ENCODE data around the gene NEFH. TPM values are rescaled to one million over a fixed set of nuclear protein-coding genes. Genes with fewer than 3 reads are reported as not detected.

The NEFH gene
- total and polyA plus RNA-seq, 2 donors (not counting 1 experiment from before 2014, with no cell fraction given) = 0.04 to 0.10 TPM

DNA sequence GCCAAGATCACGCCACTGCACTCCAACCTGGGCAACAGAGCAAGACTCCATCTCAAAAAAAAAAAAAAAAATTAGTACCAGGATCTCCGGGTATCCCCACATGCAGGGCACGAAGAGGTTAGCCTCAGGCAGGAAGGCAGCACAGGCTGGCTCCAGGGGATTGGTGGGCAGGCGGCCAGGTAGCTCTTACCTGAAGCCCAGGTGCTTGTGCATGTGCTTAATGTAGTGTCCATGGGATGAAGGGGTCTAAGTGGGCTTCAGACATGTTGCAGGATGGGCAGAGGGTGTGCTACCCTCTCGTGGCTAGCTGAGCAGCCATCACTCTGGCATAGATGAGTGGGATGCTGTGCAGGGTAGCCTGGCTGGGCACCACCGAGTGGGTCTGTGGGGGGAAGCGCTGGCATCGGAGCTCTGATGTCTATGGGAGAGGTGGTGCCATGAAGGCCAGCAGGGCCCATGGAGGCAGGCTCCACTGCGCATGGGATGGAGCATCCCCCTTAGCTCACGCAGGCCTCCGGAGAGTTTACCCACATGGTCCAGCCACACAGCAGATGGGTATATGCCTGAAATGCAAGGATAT lies 30.6 kb upstream of the NEFH start:
- no peaks in the 10 kb centered on the region for H3K27me3 ChIP-seq (replicated peaks in 1 of 4; ENCODE audit: control extremely low read depth in 1 of 4, control insufficient read depth in 3 of 4, insufficient read depth in 4 of 4, low read length in 3 of 4)
- no peaks in the 10 kb centered on the region for H3K4me1 ChIP-seq (ENCODE audit: control insufficient read depth in 2 of 2, insufficient read depth in 2 of 2, low read length in 2 of 2)
- no peak overlapping the region for H3K4me3 ChIP-seq (ENCODE audit: control extremely low read depth in 1 of 5, extremely low read depth in 1 of 5, insufficient read depth in 1 of 5, low read depth in 2 of 5, low read length in 4 of 5)
- no peaks in the 10 kb centered on the region for H3K36me3 ChIP-seq (replicated peaks in 1 of 2; ENCODE audit: control extremely low read depth in 1 of 2, control insufficient read depth in 1 of 2, extremely low read depth in 1 of 2, insufficient read depth in 2 of 2, low read length in 1 of 2)
- no peak for TF ChIP-seq EZH2 (IDR thresholded peaks at IDR 0.05; ENCODE audit: borderline replicate concordance, insufficient read depth, low read depth, low read length, poor library complexity, severe bottlenecking)
- WGBS (ENCODE audit: insufficient coverage) = 87% methylated on average over 8 of the region's 11 CpGs
- H3K4me3 Mint-ChIP-seq = no peak overlapping the region
- ATAC-seq (ENCODE audit: low read depth) = no peak
- CTCF ChIA-PET = no interaction called here
- peaks cover 3% of the 10 kb centered on the region for H3K27me3 Mint-ChIP-seq
- POLR2A ChIA-PET = no interaction called here
- H3K27ac ChIP-seq (ENCODE audit: low read length in 2 of 2) = no peak overlapping the region
- no peak overlapping the region for H3K27ac Mint-ChIP-seq
- H3K4me1 Mint-ChIP-seq = no peaks in the 10 kb centered on the region
- intact Hi-C loops (cut with micrococcal nuclease) = no loop called here
- H3K4me2 ChIP-seq (replicated peaks; ENCODE audit: low read depth, low read length, poor library complexity, severe bottlenecking) = no peak overlapping the region
- no peaks in the 10 kb centered on the region for H4K20me1 ChIP-seq (ENCODE audit: control insufficient read depth, insufficient read depth, low read length, poor library complexity, severe bottlenecking)
- no peak overlapping the region for H3K9ac ChIP-seq (ENCODE audit: low read length)
- no peaks in the 10 kb centered on the region for H3K79me2 ChIP-seq (ENCODE audit: control insufficient read depth, insufficient read depth, low read length)
- H3K9me3 ChIP-seq (ENCODE audit: control extremely low read depth in 1 of 3, control insufficient read depth in 2 of 3, insufficient read depth in 1 of 3, low read length in 2 of 3) = no peaks in the 10 kb centered on the region
- no peak for DNase-seq
- no peaks in the 10 kb centered on the region for H3K9me3 Mint-ChIP-seq (ENCODE audit: insufficient read depth)
- no peak overlapping the region for H2AFZ ChIP-seq (ENCODE audit: insufficient read depth, low read depth, low read length, poor library complexity, severe bottlenecking)

GRCh38 chr22:29450222-29450621 lies 29.8 kb upstream of the NEFH start:
- Histone ChIP-seq H3K79me2 (ENCODE audit: control insufficient read depth, insufficient read depth, low read length) (no peaks in the 10 kb centered on the region), H3K4me2 (replicated peaks; ENCODE audit: low read depth, low read length, poor library complexity, severe bottlenecking) (no peak overlapping the region), H4K20me1 (ENCODE audit: control insufficient read depth, insufficient read depth, low read length, poor library complexity, severe bottlenecking) (no peaks in the 10 kb centered on the region), H3K9me3 (ENCODE audit: control extremely low read depth in 1 of 3, control insufficient read depth in 2 of 3, insufficient read depth in 1 of 3, low read length in 2 of 3) (no peaks in the 10 kb centered on the region), H3K27me3 (replicated peaks in 1 of 4; ENCODE audit: control extremely low read depth in 1 of 4, control insufficient read depth in 3 of 4, insufficient read depth in 4 of 4, low read length in 3 of 4) (no peaks in the 10 kb centered on the region), H3K36me3 (replicated peaks in 1 of 2; ENCODE audit: control extremely low read depth in 1 of 2, control insufficient read depth in 1 of 2, extremely low read depth in 1 of 2, insufficient read depth in 2 of 2, low read length in 1 of 2) (no peaks in the 10 kb centered on the region), H2AFZ (ENCODE audit: insufficient read depth, low read depth, low read length, poor library complexity, severe bottlenecking) (no peak overlapping the region), H3K27ac (ENCODE audit: low read length in 2 of 2) (no peak overlapping the region), H3K4me3 (ENCODE audit: control extremely low read depth in 1 of 5, extremely low read depth in 1 of 5, insufficient read depth in 1 of 5, low read depth in 2 of 5, low read length in 4 of 5) (no peak overlapping the region), H3K4me1 (ENCODE audit: control insufficient read depth in 2 of 2, insufficient read depth in 2 of 2, low read length in 2 of 2) (no peaks in the 10 kb centered on the region), H3K9ac (ENCODE audit: low read length) (no peak overlapping the region)
- H3K4me1 Mint-ChIP-seq = no peaks in the 10 kb centered on the region
- intact Hi-C loops (cut with micrococcal nuclease) = no loop called here
- DNase-seq = no peak
- CTCF ChIA-PET = no interaction called here
- no peak overlapping the region for H3K4me3 Mint-ChIP-seq
- no peaks in the 10 kb centered on the region for H3K9me3 Mint-ChIP-seq (ENCODE audit: insufficient read depth)
- no peak overlapping the region for H3K27ac Mint-ChIP-seq
- no peak for ATAC-seq (ENCODE audit: low read depth)
- POLR2A ChIA-PET = no interaction called here
- peaks cover 3% of the 10 kb centered on the region for H3K27me3 Mint-ChIP-seq
- TF ChIP-seq, protein P1, sequence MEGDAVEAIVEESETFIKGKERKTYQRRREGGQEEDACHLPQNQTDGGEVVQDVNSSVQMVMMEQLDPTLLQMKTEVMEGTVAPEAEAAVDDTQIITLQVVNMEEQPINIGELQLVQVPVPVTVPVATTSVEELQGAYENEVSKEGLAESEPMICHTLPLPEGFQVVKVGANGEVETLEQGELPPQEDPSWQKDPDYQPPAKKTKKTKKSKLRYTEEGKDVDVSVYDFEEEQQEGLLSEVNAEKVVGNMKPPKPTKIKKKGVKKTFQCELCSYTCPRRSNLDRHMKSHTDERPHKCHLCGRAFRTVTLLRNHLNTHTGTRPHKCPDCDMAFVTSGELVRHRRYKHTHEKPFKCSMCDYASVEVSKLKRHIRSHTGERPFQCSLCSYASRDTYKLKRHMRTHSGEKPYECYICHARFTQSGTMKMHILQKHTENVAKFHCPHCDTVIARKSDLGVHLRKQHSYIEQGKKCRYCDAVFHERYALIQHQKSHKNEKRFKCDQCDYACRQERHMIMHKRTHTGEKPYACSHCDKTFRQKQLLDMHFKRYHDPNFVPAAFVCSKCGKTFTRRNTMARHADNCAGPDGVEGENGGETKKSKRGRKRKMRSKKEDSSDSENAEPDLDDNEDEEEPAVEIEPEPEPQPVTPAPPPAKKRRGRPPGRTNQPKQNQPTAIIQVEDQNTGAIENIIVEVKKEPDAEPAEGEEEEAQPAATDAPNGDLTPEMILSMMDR (IDR thresholded peaks at IDR 0.05) = no peak
- no peak for TF ChIP-seq EZH2 (IDR thresholded peaks at IDR 0.05; ENCODE audit: borderline replicate concordance, insufficient read depth, low read depth, low read length, poor library complexity, severe bottlenecking)
- 94% methylated on average over 5 of the region's 8 CpGs for WGBS (ENCODE audit: insufficient coverage)
